GM18499 (cell line): ENCODE data around the gene CLCA1.

Experiments
- ATAC-seq: cut with Tn5 transposase; IDR thresholded peaks from one replicate; pipeline ENCODE4 v1.9.1; 2021; ENCODE audit warnings: moderate number of reproducible peaks; ENCODE audit not compliant: insufficient read depth, unreplicated experiment

The CLCA1 gene

DNA sequence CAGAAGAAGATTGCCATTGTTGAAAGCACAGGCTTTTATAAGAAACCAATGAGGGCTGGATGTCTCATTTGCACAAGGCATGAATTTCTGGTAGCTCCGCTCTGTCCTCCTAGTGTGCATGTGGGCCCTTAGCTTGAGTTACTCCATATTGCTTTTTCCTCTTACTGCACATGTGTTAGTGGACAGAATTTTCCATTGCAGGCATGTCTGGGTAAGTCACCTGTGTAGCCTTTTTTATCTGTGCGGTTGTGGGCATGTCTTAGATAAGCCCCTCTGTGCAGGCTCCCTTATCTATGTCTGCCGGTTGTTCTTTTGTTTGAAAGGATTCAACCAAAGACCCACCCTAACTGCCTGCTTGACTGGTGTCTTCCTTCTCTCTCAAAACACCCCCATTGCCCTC lies 7.2 kb upstream of the CLCA1 start:
- ATAC-seq: no peak

- no peak for ATAC-seq
Observed at GRCh38 chr1:86464819-86465218, 3.9 kb upstream of the CLCA1 start.

GRCh38 chr1:86466109-86466844 lies 2.5 kb upstream of the CLCA1 start:
- no peak for ATAC-seq

DNA sequence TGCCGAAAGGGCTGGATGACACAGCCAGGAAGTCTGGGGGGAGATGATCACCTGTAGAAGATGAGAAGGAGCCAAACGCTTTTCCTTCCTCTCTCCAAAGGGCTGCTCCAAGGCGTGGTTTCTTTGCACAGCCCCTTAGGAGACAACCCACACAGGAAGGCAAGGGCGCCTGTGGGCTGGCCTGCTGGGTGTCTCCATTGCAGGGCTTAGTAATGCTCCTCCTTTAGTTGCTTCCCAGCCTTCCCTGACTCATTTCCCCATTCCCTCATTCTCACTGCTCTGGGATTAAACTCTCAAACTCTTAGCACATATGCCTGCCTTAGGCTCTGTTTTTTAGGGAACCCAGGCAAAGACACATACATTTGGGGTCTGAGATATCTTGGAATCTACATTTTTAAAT lies 1.7 kb upstream of the CLCA1 start:
- ATAC-seq: no peak

- ATAC-seq: no peak
Observed at GRCh38 chr1:86470859-86471258, 2.1 kb downstream of the CLCA1 start.

DNA sequence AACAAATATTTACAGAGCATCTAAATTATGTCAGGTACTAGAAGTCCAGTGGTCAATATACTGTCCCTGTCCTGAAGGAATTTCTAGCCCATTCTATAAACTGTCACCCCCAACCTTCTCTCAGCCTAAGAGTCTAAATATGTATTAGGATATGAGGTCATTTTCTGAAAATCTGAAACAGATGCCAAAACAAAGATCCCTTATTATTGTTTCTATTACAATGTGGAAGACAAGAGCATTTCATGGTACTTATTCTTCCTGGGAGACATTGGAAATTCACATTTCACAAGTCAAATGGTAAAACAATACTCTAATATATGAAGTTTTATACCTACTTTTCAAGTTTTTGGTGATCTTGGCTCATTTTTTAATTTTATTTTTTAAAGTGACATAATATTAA lies 2.6 kb downstream of the CLCA1 start:
- ATAC-seq: no peak

GRCh38 chr1:86472152-86472551 lies 3.4 kb downstream of the CLCA1 start:
- no peak for ATAC-seq

DNA sequence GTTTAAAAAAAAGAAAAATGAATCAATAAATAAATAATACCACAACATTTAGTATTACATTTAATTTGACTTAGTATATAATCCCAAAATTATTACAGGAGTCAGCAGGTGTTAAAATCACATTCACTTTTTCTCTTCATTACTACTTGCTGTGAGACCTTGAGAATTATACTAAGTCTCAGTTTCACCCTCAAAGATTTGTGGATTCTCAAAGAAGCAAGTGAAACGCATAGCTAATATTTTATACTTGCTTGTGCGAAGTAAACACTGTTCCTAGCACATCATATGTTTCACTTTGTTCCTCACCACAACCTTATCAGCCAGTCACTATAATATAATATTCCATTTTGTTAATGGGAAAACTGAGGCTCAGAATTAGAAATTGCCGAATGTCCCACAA lies 4.0 kb downstream of the CLCA1 start:
- no peak for ATAC-seq

GRCh38 chr1:86477256-86477655 lies 8.5 kb downstream of the CLCA1 start:
- ATAC-seq: no peak

- ATAC-seq: no peak
Observed at GRCh38 chr1:86477682-86478081, 9.0 kb downstream of the CLCA1 start.

DNA sequence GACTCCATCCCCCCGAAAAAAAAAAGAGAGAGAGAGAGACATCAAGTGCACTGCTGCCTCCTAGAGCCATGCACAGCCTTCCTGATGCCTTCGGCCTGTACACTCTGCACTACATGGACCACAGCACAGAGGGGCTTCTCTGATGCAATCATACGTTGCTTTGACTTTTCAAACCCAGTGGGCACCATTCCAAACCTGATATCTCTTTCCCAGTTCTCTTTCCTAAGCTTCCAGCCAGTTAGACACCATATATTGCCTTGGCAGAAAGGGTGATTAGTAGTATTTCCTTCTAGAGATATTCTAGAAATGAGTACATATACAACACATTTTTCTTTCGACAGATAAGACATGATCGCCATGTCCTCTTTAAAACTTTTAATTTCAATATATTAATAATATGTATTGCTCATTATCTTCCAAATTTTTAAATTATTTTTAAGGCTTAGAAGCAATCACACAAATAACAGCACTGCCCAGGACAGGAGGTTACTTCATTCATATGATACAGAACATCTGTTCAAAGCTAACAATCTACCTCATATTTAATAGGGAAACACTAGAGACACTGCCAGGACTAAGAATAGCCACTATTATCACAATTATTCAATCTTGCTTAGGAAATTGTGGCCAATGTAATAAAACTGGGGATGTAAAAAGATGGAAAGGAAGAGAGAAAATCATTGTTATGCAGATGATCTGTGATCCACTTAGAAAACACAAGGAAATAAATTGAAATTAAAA lies 9.9 kb downstream of the CLCA1 start:
- no peak for ATAC-seq

GRCh38 chr1:86481966-86482365 lies 13.2 kb downstream of the CLCA1 start:
- ATAC-seq: no peak

- no peak for ATAC-seq
Observed at GRCh38 chr1:86487131-86487810, 18.5 kb downstream of the CLCA1 start.

DNA sequence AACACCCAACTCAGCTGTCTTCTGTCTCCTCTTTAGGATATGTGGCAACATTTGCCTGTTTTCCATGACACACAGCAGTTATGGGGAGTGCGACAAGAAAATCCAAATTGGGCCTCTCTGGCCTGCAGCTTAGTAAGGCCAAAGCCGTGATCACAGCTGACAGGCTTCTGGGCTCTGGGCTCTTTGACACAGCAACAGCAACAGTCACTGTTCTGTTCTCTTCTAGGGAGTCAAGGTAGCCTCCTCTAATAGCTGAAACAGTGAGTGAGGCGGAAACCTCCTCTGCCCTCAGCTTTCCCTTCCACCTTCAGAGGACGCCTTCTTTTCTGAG lies 19.0 kb downstream of the CLCA1 start:
- ATAC-seq: no peak

DNA sequence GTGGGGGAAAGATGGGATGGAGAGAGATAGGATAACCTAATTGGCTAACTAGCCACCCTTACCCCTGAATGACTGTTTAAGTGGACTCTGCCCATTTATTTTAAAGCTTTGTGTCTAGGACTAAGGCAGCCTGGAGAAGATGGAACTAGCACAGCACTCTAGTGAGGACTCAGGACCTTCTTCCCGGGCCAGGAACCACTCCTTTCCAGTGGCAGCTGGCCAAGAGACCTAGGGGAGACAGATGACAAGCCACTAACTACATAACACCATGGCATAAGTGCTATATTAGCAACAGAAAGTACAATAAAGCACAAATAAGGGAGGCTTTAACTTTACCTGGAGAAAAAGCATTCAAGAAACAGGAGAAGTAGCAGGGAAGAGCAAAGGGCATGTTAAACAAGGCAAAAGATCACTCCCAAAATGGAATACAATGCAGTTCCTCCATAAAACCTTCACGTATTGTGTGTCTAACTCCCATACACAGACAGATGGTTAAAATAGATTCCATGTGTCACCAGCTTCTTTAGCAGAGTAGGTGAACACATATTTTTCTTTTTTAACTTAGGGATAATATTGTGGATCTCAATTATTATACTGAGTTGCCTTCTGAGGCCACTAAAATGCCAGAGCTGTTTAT lies 20.6 kb downstream of the CLCA1 start:
- no peak for ATAC-seq

DNA sequence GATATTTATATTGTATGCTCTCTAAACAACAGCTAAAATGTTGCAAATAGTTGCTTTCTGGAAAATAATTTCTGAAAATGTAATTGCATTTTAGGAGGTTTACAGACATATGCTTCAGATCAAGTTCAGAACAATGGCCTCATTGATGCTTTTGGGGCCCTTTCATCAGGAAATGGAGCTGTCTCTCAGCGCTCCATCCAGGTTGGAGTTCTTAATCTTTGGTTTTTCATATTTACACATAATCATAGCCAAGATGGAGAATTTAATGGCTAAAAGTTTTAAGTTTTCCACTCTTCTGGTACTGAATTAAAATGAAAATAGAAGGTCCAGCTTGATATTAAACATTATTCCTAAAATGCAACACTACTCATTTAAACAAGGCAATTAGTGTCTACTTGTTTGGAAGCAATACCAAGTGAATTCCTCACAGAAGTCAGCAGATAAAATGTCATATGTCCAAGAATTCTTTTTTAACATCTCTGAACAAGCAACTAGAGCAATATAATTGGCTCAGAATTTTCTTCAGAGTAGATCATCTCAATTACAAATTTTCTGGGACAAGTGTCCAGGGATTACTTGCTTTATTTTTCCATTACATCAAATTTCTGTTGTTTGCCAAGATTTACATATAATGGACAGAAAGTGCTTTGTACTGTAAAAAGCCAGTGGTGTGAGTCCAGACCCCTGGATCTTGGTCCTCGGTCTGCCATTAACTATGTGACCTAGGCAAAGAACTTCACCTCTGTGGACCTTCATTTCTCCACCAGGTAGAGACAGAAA lies 22.6 kb downstream of the CLCA1 start:
- ATAC-seq: no peak

DNA sequence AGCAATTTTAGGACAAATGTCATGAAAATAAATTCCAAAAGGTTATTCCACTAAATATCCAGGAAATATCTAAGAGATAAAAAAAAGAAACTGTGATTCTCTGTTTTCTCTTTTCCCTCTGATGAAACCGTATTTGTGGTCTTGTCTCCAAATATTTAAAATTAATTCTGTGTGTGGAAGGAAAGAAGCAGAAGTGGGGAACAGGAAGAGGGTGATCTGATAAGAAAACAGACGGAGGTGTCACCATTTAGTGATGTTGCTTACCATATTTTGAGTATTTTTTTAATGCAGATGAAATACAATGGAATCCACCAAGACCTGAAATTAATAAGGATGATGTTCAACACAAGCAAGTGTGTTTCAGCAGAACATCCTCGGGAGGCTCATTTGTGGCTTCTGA lies 29.6 kb downstream of the CLCA1 start:
- ATAC-seq: no peak

DNA sequence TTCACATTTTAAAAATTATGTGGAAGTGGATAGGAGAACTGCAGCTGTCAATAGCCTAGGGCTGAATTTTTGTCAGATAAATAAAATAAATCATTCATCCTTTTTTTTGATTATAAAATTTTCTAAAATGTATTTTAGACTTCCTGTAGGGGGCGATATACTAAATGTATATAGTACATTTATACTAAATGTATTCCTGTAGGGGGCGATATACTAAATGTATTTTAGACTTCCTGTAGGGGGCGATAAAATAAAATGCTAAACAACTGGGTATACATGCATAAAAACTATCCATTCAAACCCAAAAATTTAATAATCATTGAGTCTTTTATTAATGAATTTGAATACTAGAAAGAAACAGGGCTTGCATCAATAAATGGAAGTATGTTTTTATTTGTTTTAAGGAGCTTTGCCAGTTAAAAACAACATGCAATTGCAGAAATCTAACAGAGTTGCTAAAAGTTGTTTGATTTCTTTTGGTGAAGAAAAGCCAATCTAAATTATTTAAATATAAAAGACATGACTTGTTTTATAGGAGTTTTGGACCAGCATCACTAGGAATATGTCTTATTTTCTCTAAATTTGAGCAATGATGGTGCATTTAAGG lies 31.4 kb downstream of the CLCA1 start:
- no peak for ATAC-seq

DNA sequence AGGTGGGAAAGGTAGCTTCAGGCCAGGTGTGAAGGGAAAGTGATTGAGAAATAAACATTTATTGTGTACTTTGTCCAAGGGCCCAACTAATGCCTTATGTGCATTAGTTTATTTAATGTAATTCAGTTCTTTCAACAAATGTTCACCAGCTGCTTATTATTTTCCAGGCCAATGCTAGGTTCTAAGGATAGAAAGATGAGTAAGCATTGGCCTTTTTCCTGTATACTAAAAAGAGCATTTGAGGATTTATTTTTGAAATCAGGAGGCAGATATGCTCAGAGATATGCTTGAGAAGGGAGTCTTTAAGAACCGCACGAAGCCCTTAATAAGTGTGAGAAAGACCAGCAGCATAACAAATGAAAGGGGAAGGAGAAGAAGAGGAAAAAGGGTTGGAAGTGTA lies 32.0 kb downstream of the CLCA1 start:
- ATAC-seq: no peak

DNA sequence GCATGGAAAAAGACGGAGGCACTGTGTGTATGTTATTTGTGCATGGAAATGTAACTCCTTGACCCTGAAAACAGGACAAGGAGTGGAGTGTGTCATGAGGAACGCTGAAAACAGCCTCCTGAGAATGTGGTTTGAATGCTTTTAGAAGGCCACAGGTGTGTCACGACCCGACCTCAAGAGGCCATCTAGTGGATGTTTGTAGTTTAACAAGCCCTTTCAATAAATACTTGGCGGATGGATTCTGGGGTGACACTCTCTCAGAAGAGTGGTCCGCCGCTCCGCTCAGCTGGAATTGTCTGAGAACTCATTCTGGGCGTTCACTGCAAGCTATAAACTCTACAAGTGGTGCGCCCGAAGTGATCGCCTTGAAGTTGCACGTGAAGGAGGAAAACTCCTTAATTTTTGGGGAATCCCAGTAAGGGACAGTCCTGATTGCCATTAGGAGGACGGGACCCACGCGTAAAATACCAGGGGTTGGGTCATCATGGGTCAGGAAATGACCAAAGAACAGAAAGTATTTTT lies 33.5 kb downstream of the CLCA1 start:
- peak; percentile 60 for ATAC-seq
